GM19035 (cell line): ENCODE data around the gene LIM2.

Experiments
- ATAC-seq: cut with Tn5 transposase; IDR thresholded peaks from one replicate; pipeline ENCODE4 v1.9.1; 2021; ENCODE audit not compliant: unreplicated experiment

The LIM2 gene

GRCh38 chr19:51366389-51367254 is 21.2 kb downstream of the LIM2 start:
- ATAC-seq, result peak; percentile 48

GRCh38 chr19:51365965-51366388 is 21.8 kb downstream of the LIM2 start, which contains the start of gene ETFB:
Gene ETFB, minus strand, starts transcription at chr19:51366388. Its CDS starts 62 bp downstream, at chr19:51366326.
- no peak for ATAC-seq

- ATAC-seq, result no peak
Measured at GRCh38 chr19:51365211-51365964, 22.4 kb downstream of the LIM2 start.

GRCh38 chr19:51364200-51365106 is 23.3 kb downstream of the LIM2 start:
- no peak for ATAC-seq

- no peak for ATAC-seq
Measured at GRCh38 chr19:51361239-51361638, 26.5 kb downstream of the LIM2 start.

GRCh38 chr19:51359294-51359693 is 28.5 kb downstream of the LIM2 start:
- no peak for ATAC-seq

- no peak for ATAC-seq
Measured at GRCh38 chr19:51357952-51358351, 29.8 kb downstream of the LIM2 start.

GRCh38 chr19:51356159-51356801 is 31.5 kb downstream of the LIM2 start:
- no peak for ATAC-seq

GRCh38 chr19:51354742-51355148 is 33.0 kb downstream of the LIM2 start:
- ATAC-seq, result no peak

- ATAC-seq, result no peak
Measured at GRCh38 chr19:51354103-51354741, 33.6 kb downstream of the LIM2 start.

GRCh38 chr19:51352783-51353360 is 34.9 kb downstream of the LIM2 start:
- no peak for ATAC-seq

- no peak for ATAC-seq
Measured at GRCh38 chr19:51351266-51351990, 36.3 kb downstream of the LIM2 start.

- ATAC-seq, result no peak
Measured at GRCh38 chr19:51347209-51347928, 40.4 kb downstream of the LIM2 start.

- no peak for ATAC-seq
Measured at GRCh38 chr19:51346742-51347141, 41.0 kb downstream of the LIM2 start.

GRCh38 chr19:51345076-51345620 is 42.6 kb downstream of the LIM2 start:
- no peak for ATAC-seq

GRCh38 chr19:51342631-51343569 is 44.9 kb downstream of the LIM2 start:
- ATAC-seq, result no peak
